ENCODE data around the gene WASHC2A. TPM values are rescaled to one million over a fixed set of nuclear protein-coding genes. Genes with fewer than 3 reads are reported as not detected.
"Not testable (repeated sequence)": the region's sequence is repeated elsewhere in the genome, so short reads cannot be mapped to it uniquely, and the experiment has no call there.

Gene WASHC2A
- total RNA-seq (ENCODE audit: unreplicated experiment): 79.3 TPM
- long read RNA-seq, partial matches to known transcripts: 9 of 14 reads
- long read RNA-seq, other reads (novel, unspliced or antisense): 5 of 14 reads

GRCh38 chr10:50067546-50068351 is at the start of gene WASHC2A:
WASHC2A (plus strand) TSS chr10:50067954; CDS start chr10:50068006, 52 bp downstream.
- not testable (repeated sequence) for H3K4me1 Mint-ChIP-seq (ENCODE audit: unreplicated experiment); H3K27ac Mint-ChIP-seq (ENCODE audit: unreplicated experiment); H3K9me3 Mint-ChIP-seq (ENCODE audit: unreplicated experiment); H3K36me3 Mint-ChIP-seq (ENCODE audit: low read depth, unreplicated experiment); H3K27me3 Mint-ChIP-seq (ENCODE audit: unreplicated experiment)
- peak; percentile 79 for DNase-seq (ENCODE audit: low spot score)
- peak within 1 kb of the TSS; percentile 76 for H3K4me3 Mint-ChIP-seq (ENCODE audit: unreplicated experiment)

GRCh38 chr10:50019279-50019678 is 48.5 kb upstream of the WASHC2A start:
- not testable (repeated sequence) for DNase-seq (ENCODE audit: low spot score); H3K36me3 Mint-ChIP-seq (ENCODE audit: low read depth, unreplicated experiment); H3K9me3 Mint-ChIP-seq (ENCODE audit: unreplicated experiment); H3K4me1 Mint-ChIP-seq (ENCODE audit: unreplicated experiment); H3K27me3 Mint-ChIP-seq (ENCODE audit: unreplicated experiment); H3K4me3 Mint-ChIP-seq (ENCODE audit: unreplicated experiment); H3K27ac Mint-ChIP-seq (ENCODE audit: unreplicated experiment)

GRCh38 chr10:50020451-50021024 is 47.2 kb upstream of the WASHC2A start:
- not testable (repeated sequence) for H3K4me3 Mint-ChIP-seq (ENCODE audit: unreplicated experiment); DNase-seq (ENCODE audit: low spot score); H3K4me1 Mint-ChIP-seq (ENCODE audit: unreplicated experiment); H3K9me3 Mint-ChIP-seq (ENCODE audit: unreplicated experiment); H3K27ac Mint-ChIP-seq (ENCODE audit: unreplicated experiment); H3K36me3 Mint-ChIP-seq (ENCODE audit: low read depth, unreplicated experiment); H3K27me3 Mint-ChIP-seq (ENCODE audit: unreplicated experiment)

GRCh38 chr10:50021646-50022045 is 46.1 kb upstream of the WASHC2A start:
- no peaks in the 10 kb centered on the region for H3K4me1 Mint-ChIP-seq (ENCODE audit: unreplicated experiment)
- no peaks in the 10 kb centered on the region for H3K9me3 Mint-ChIP-seq (ENCODE audit: unreplicated experiment)
- no peak overlapping the region for H3K27ac Mint-ChIP-seq (ENCODE audit: unreplicated experiment)
- no peak for TF ChIP-seq CTCF (IDR thresholded peaks at IDR 0.05; ENCODE audit: unreplicated experiment)
- DNase-seq (ENCODE audit: low spot score): no peak
- H3K27me3 Mint-ChIP-seq (ENCODE audit: unreplicated experiment): peaks cover 5% of the 10 kb centered on the region
- H3K36me3 Mint-ChIP-seq (ENCODE audit: low read depth, unreplicated experiment): no peaks in the 10 kb centered on the region
- H3K4me3 Mint-ChIP-seq (ENCODE audit: unreplicated experiment): no peak overlapping the region

GRCh38 chr10:50024716-50025383 is 42.9 kb upstream of the WASHC2A start:
- not testable (repeated sequence) for DNase-seq (ENCODE audit: low spot score); H3K4me3 Mint-ChIP-seq (ENCODE audit: unreplicated experiment); H3K27ac Mint-ChIP-seq (ENCODE audit: unreplicated experiment); H3K4me1 Mint-ChIP-seq (ENCODE audit: unreplicated experiment); H3K27me3 Mint-ChIP-seq (ENCODE audit: unreplicated experiment); H3K9me3 Mint-ChIP-seq (ENCODE audit: unreplicated experiment); H3K36me3 Mint-ChIP-seq (ENCODE audit: low read depth, unreplicated experiment)

GRCh38 chr10:50025627-50026026 is 42.1 kb upstream of the WASHC2A start:
- Mint-ChIP-seq H3K4me1 (ENCODE audit: unreplicated experiment) (no peaks in the 10 kb centered on the region), H3K27ac (ENCODE audit: unreplicated experiment) (no peak overlapping the region), H3K4me3 (ENCODE audit: unreplicated experiment) (no peak overlapping the region), H3K36me3 (ENCODE audit: low read depth, unreplicated experiment) (no peaks in the 10 kb centered on the region), H3K27me3 (ENCODE audit: unreplicated experiment) (peaks cover 4% of the 10 kb centered on the region), H3K9me3 (ENCODE audit: unreplicated experiment) (no peaks in the 10 kb centered on the region)
- TF ChIP-seq CTCF (IDR thresholded peaks at IDR 0.05; ENCODE audit: unreplicated experiment): no peak
- no peak for DNase-seq (ENCODE audit: low spot score)
